Activated CD8-positive, alpha-beta memory T cell treated with anti-CD3 and anti-CD28 coated beads for 36 hours (primary cell): ENCODE data around the gene GOSR2. TPM values are rescaled to one million over a fixed set of nuclear protein-coding genes. Genes with fewer than 3 reads are reported as not detected.
"Not testable (repeated sequence)": the region's sequence is repeated elsewhere in the genome, so short reads cannot be mapped to it uniquely, and the experiment has no call there.

Source experiments
- CTCF ChIA-PET: fragments of 350-600 bp; sonication (Branson Sonifier 250); formaldehyde crosslinking; loops from one replicate; lab custom pipeline; 2021; ENCODE audit warnings: antibody characterized with exemption; lab: Charles Lee
- POLR2A ChIA-PET: fragments of 350-600 bp; sonication (Branson Sonifier 250); formaldehyde crosslinking; loops from one replicate; lab custom pipeline; 2021; ENCODE audit warnings: antibody characterized with exemption; lab: Charles Lee
- total RNA-seq, 2 experiments: library from RNA; stranded (reverse); gene quantifications; one replicate each; pipeline ENCODE4 v1.2.3, GENCODE V29; 2021

Gene GOSR2
- total RNA-seq, 2 experiments from 2014 or later, result 56.0 to 56.5 TPM

GRCh38 chr17:46977348-46977747, 54.4 kb downstream of the GOSR2 start:
- ChIA-PET POLR2A (no interaction called here), CTCF (interaction anchor here (1.2 kb wide), 1 partner anchor 35 kb away, joined by 3 read pairs; no protein-coding TSS in a partner anchor)

DNA sequence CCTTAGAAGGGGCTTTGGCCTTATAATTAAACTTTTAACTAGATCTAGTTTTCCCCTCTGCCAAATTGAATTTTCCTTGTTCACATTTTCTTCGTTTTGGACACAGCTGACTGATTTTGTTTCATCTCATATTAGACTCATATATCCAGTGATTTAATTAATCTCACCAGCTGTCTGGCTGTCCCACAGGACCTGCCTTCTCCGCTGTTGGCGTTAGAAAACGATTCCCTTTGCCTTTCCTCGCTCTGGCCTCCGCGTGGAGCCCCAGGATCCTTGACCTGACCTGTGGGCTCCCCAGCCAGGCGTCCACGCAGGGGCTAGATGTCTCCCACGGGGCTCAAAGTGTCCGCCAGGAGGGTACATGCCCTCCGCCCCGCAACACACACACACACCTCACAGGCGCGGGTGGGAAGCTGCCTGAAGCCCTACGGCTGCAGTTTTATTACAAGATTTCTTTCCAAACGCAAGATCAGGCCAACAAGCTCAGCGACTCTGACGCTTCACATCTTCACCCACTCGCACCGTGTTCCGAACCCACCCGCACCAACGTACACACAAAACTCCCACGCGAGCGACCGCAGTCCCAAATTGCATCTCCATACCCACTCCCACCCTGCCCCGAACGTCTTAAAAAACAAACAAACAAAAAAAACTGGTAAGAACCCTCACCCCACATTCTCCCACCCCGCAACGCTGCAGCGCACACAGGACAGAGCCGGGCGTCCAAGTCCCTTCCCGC, 55.0 kb downstream of the GOSR2 start:
- CTCF ChIA-PET, result interaction anchor here (1.2 kb wide), 1 partner anchor 36 kb away, joined by 3 read pairs; no protein-coding TSS in a partner anchor
- POLR2A ChIA-PET, result no interaction called here

- ChIA-PET POLR2A (no interaction called here), CTCF (no interaction called here)
Measured at GRCh38 chr17:46978489-46979146, 55.7 kb downstream of the GOSR2 start.

- CTCF ChIA-PET, result no interaction called here
- POLR2A ChIA-PET, result no interaction called here
Measured at GRCh38 chr17:46979147-46979863, 56.3 kb downstream of the GOSR2 start, which contains the start of gene RPRML. Gene RPRML (minus strand): TSS chr17:46979253. CDS start chr17:46979007, 246 bp downstream.

GRCh38 chr17:46982577-46982976, 59.6 kb downstream of the GOSR2 start:
- ChIA-PET CTCF (no interaction called here), POLR2A (no interaction called here)

GRCh38 chr17:46983782-46984181, 60.8 kb downstream of the GOSR2 start:
- ChIA-PET CTCF (no interaction called here), POLR2A (no interaction called here)

GRCh38 chr17:46984341-46984740, 61.4 kb downstream of the GOSR2 start:
- CTCF ChIA-PET, result no interaction called here
- POLR2A ChIA-PET, result no interaction called here

DNA sequence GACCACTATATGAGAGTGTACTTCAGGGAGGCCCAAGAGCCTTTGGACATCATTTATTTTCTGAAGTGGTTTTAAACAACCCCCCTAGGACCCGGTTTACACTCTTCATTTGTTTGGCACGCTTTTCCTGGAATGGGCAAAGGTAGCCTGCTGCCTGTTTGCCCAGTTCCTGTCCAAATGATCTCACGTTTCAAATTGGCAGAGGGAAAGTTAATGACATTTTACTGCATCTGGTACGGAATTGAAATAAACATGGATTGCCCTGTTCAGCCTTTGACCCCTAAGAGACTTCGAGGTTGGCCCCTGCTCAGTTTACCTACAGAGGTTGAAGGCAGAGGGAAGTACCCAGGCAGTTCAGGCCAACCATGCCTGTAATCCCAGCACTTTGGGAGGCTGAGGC, 61.9 kb downstream of the GOSR2 start:
- POLR2A ChIA-PET, result no interaction called here
- CTCF ChIA-PET, result no interaction called here

GRCh38 chr17:46986366-46986765, 63.4 kb downstream of the GOSR2 start:
- ChIA-PET POLR2A (no interaction called here), CTCF (interaction anchor here (1.1 kb wide), 1 partner anchor 44 kb away, joined by 3 read pairs; no protein-coding TSS in a partner anchor)

DNA sequence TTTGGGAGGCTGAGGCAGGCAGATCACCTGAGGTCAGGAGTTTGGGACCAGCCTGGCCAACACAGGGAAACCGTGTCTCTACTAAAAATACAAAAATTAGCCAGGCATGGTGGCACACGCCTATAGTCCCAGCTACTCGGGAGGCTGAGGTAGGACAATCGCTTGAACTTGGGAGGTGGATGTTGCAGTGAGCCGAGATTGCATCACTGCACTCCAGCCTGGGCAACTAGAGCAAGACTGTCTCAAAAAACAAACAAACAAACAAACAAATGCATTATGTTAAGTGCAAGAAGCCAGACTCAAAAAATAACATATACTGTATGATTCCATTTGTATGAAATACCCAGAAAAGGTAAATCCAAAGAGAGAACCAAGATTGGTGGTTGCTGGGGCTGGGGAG, 65.0 kb downstream of the GOSR2 start:
- CTCF ChIA-PET, POLR2A ChIA-PET: not testable (repeated sequence)

DNA sequence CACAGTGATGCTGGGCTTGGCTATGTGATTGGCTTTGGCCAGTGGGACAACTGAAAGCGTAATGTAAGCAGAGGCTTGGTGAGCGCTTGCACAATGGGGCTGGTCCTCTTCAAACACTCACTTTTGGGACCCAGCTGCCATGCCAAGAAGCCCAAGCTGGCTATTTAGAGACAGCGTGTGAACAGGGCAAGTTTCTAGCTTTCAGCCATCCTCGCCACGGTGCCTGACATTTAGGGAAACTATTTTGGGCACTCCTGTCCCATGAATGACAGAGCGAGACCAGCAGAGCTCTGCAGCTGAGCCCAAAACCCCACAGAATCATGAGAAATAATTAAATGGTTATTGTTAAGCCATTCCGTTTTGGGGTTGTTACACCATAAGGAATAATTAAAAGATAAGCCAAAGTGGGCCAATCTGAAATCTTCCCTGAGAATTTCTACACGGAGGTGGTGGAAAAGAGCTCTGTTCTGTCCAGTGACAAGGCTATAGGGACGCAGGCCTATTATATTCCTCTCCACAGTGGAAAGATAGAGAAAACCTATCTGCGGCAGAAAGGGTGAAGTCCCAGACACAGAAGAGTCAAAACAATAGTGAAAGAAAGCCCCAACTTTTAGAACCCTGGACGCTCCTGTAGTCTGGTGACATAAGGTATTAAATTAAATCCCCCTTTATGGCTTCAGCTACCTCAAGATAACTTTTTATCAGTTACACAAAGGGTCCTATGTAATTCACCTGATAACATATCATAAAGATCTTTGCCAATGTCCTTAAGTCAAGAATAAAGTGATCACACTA, 66.9 kb downstream of the GOSR2 start:
- ChIA-PET CTCF (interaction anchor here (0.9 kb wide), 1 partner anchor 11 kb away, joined by 3 read pairs; no protein-coding TSS in a partner anchor), POLR2A (no interaction called here)

- ChIA-PET CTCF (no interaction called here), POLR2A (no interaction called here)
Measured at GRCh38 chr17:46991617-46992016, 68.7 kb downstream of the GOSR2 start.

Other genes starting within 250 kb of the GOSR2 start
- under 1 TPM in 1 of 2 experiments, not detected in 1; 0.10 TPM for gene WNT3, start 104.5 kb upstream of the GOSR2 start, total RNA-seq
- gene WNT9B, start 71.6 kb upstream of the GOSR2 start, total RNA-seq, result not detected
- gene RPRML, start 56.1 kb downstream of the GOSR2 start, total RNA-seq, result not detected